Fibroblast of skin of right biceps (primary cell): Measurements from ENCODE around the gene CZIB.
"Not testable (repeated sequence)": the region's sequence is repeated elsewhere in the genome, so short reads cannot be mapped to it uniquely, and the experiment has no call there.

Experiments
- DNase-seq: peaks from one replicate; pipeline ENCODE4 v3.0.0-alpha.2; 2013

Gene CZIB

GRCh38 chr1:53188099-53188498, 32.3 kb downstream of the CZIB start:
- peak; percentile 56 for DNase-seq

GRCh38 chr1:53187401-53187800, 33.0 kb downstream of the CZIB start:
- no peak for DNase-seq

- DNase-seq: no peak
Measured at GRCh38 chr1:53186533-53186932, 33.9 kb downstream of the CZIB start.

- not testable (repeated sequence) for DNase-seq
Measured at GRCh38 chr1:53185955-53186297, 34.5 kb downstream of the CZIB start.

GRCh38 chr1:53183095-53183990, 37.1 kb downstream of the CZIB start:
- no peak for DNase-seq

- DNase-seq: no peak
Measured at GRCh38 chr1:53182716-53183094, 37.7 kb downstream of the CZIB start.

- peak; percentile 80 for DNase-seq
Measured at GRCh38 chr1:53182111-53182593, 38.3 kb downstream of the CZIB start.

- DNase-seq: no peak
Measured at GRCh38 chr1:53180951-53181350, 39.5 kb downstream of the CZIB start.

- DNase-seq: peak; percentile 71
Measured at GRCh38 chr1:53180226-53180625, 40.2 kb downstream of the CZIB start.

GRCh38 chr1:53176452-53177208, 43.8 kb downstream of the CZIB start:
- DNase-seq: no peak

GRCh38 chr1:53174971-53175913, 45.2 kb downstream of the CZIB start:
- peak; percentile 44 for DNase-seq

- peak; percentile 68 for DNase-seq
Measured at GRCh38 chr1:53172426-53173128, 47.9 kb downstream of the CZIB start.

GRCh38 chr1:53166912-53167311, 53.5 kb downstream of the CZIB start:
- DNase-seq: no peak

- no peak for DNase-seq
Measured at GRCh38 chr1:53166366-53166765, 54.1 kb downstream of the CZIB start.

- no peak for DNase-seq
Measured at GRCh38 chr1:53165408-53165961, 54.9 kb downstream of the CZIB start.
